ENCODE measurements around the gene SHB. TPM values are rescaled to one million over a fixed set of nuclear protein-coding genes. Genes with fewer than 3 reads are reported as not detected.

The SHB gene
- total RNA-seq, 1 experiment from 2014 or later: 28.7 TPM

GRCh38 chr9:38027714-38028113, 41.3 kb downstream of the SHB start (continued):
- no peak for TF ChIP-seq POLR2A (IDR thresholded peaks at IDR 0.05; ENCODE audit: borderline replicate concordance, extremely low read depth, insufficient read depth, insufficient read length)
- TF ChIP-seq EGR1 (IDR thresholded peaks at IDR 0.05; ENCODE audit: low read depth): no peak
- TF ChIP-seq CEBPB (IDR thresholded peaks at IDR 0.05; ENCODE audit: low read depth): no peak
- no peak for TF ChIP-seq POLR2AphosphoS5 (IDR thresholded peaks at IDR 0.05; ENCODE audit: low read depth, low read length)
- no peak for TF ChIP-seq ZBTB33 (IDR thresholded peaks at IDR 0.05; ENCODE audit: extremely low read depth, insufficient replicate concordance, low read length)
- TF ChIP-seq, protein P1, sequence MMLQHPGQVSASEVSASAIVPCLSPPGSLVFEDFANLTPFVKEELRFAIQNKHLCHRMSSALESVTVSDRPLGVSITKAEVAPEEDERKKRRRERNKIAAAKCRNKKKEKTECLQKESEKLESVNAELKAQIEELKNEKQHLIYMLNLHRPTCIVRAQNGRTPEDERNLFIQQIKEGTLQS (IDR thresholded peaks at IDR 0.05): no peak
- no peak for TF ChIP-seq EZH2phosphoT487 (IDR thresholded peaks at IDR 0.05; ENCODE audit: borderline replicate concordance)
- no peak for TF ChIP-seq FOSL1 (IDR thresholded peaks at IDR 0.05; ENCODE audit: low read depth)

DNA sequence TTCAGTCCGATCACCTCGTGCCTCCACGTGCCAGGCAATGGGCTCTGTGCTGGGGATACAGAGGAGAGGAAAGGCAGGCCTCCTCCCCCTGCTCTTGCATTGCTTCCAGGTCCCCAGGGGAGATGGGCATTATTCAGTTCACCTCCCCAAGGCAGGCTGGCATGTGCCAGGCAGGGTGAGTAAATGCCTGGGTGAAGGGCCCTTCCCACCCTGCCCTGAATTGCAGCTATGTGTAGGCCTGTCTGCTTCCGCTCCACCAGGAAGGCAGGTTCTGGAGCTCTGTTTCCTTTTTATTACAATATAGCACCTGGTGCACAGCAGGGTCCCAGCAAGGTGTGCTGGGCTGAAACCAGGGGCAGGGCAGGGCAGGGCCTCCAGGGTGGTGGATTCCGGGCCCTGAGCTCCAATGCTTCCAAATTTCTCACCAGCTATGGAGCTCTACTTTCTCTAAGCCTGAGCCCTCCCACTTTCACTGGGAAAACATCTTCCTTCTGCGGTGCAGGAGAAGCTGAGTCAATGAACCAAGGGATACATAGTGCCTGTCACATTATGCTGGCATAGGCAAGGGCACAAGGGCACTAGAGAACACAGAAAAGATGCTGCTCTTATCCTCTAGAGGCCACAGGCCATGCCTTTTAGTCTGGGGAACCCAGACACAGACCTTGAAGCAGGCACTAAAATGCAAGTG, 42.0 kb downstream of the SHB start:
- RAD21 ChIA-PET (ENCODE audit: low non-redundant PET in 1 of 2, low total read pairs in 2 of 2, uncharacterized antibody in 2 of 2, unreplicated experiment in 2 of 2): interaction anchor here in 1 of 2 experiments (0.9 to 1.0 kb wide), 2 partner anchors 9 to 113 kb away, joined by 3 read pairs; no protein-coding TSS in a partner anchor
- H3K79me2 ChIP-seq (ENCODE audit: insufficient read depth, low read length): peaks cover 100% of the 10 kb centered on the region
- CTCF ChIA-PET: interaction anchor here (0.6 to 0.7 kb wide), 2 partner anchors 114 to 545 kb away, joined by 3 to 4 read pairs; no protein-coding TSS in a partner anchor
- POLR2A ChIA-PET: interaction anchor here (2.1 kb wide), 1 partner anchor 9 kb away, joined by 4 read pairs; no protein-coding TSS in a partner anchor
- TF ChIP-seq JUND (IDR thresholded peaks at IDR 0.05): no peak
- TF ChIP-seq ZNF274 (IDR thresholded peaks at IDR 0.05; ENCODE audit: low read depth, low read length): no peak
- no peak for TF ChIP-seq EZH2phosphoT487 (IDR thresholded peaks at IDR 0.05; ENCODE audit: borderline replicate concordance)
- TF ChIP-seq, protein P1 (IDR thresholded peaks at IDR 0.05): no peak
- TF ChIP-seq ZBTB33 (IDR thresholded peaks at IDR 0.05; ENCODE audit: extremely low read depth, insufficient replicate concordance, low read length): no peak
- TF ChIP-seq SP1 (IDR thresholded peaks at IDR 0.05; ENCODE audit: low read depth): no peak
- no peak for TF ChIP-seq MAX (IDR thresholded peaks at IDR 0.05)
- TF ChIP-seq ELF1 (IDR thresholded peaks at IDR 0.05; ENCODE audit: borderline replicate concordance, low read depth): no peak
- no peak for TF ChIP-seq SIN3A (IDR thresholded peaks at IDR 0.05; ENCODE audit: low read depth)
- TF ChIP-seq POLR2A (IDR thresholded peaks at IDR 0.05; ENCODE audit: borderline replicate concordance, extremely low read depth, insufficient read depth, insufficient read length): no peak
- 0 out of 2 replicates have a peak, but pooled peaks cover 2% of the 10 kb centered on the region for H4K20me1 ChIP-seq (ENCODE audit: insufficient read depth)
- no peaks in the 10 kb centered on the region for H3K9me3 ChIP-seq (ENCODE audit: control insufficient read depth in 1 of 2, insufficient read depth in 1 of 2, low read depth in 1 of 2, low read length in 2 of 2)
- peak overlapping the region; percentile 71 for H3K4me2 ChIP-seq (ENCODE audit: low read length)
- H3K4me3 ChIP-seq (replicated peaks in 1 of 2; ENCODE audit: low read depth in 1 of 2, low read length in 2 of 2): peak overlapping the region in 1 of 2 experiments; percentile 27; a peak in 1 of 4 replicates
- H3K36me3 ChIP-seq (ENCODE audit: control insufficient read depth in 1 of 2, insufficient read depth in 2 of 2, low read length in 2 of 2): no peaks in the 10 kb centered on the region
- peak overlapping the region; percentile 67 for H3K27ac ChIP-seq (ENCODE audit: low read depth, low read length)
- ATAC-seq (peak; percentile 7), DNase-seq (ENCODE audit: low read depth, low spot score) (no peak)
- no peaks in the 10 kb centered on the region for H3K27me3 ChIP-seq (ENCODE audit: insufficient read depth, low read length)
- no peak overlapping the region for H2AFZ ChIP-seq (ENCODE audit: low read depth, low read length, poor library complexity, severe bottlenecking)
- BruUV-seq (replicated peaks): no TSS peak
- peaks cover 60 to 70% of the 10 kb centered on the region in 2 experiments for H3K4me1 ChIP-seq (ENCODE audit: control insufficient read depth in 1 of 2, insufficient read depth in 2 of 2, low read length in 2 of 2)
- H3K9me2 ChIP-seq (ENCODE audit: insufficient read depth): no peaks in the 10 kb centered on the region
- peak overlapping the region; percentile 51 for H3K9ac ChIP-seq (ENCODE audit: low read length)
- intact Hi-C loops (cut with micrococcal nuclease): no loop called here
